Breast epithelium (tissue), 4 donors: Measurements from ENCODE around the gene EBF3. TPM values are rescaled to one million over a fixed set of nuclear protein-coding genes. Genes with fewer than 3 reads are reported as not detected.
A peak's percentile ranks its signal among the peaks of the same experiment; 100 is the strongest.

Experiments used
- DNase-seq, 2 donors: peaks; one replicate each; pipeline ENCODE4 v3.0.0-alpha.2; 2019; ENCODE audit warnings: low spot score in 2 of 2
- H3K27ac ChIP-seq, 2 donors: fragments of 200-600 bp; sonication (generic) in 1 of 2; one replicate each; pipeline ENCODE4 v1.5.1; 2016 to 2019; ENCODE audit warnings: mild to moderate bottlenecking in 1 of 2
- H3K27me3 ChIP-seq, 2 donors: fragments of 200-600 bp; sonication (generic) in 1 of 2; one replicate each; pipeline versions ENCODE4 v1.5.1 to v1.6.0; 2017 to 2019; ENCODE audit warnings: control low read depth in 1 of 2, mild to moderate bottlenecking in 1 of 2
- H3K36me3 ChIP-seq: fragments of 200-600 bp; one replicate; pipeline ENCODE4 v1.5.1; 2019
- H3K4me1 ChIP-seq, 2 donors: fragments of 200-600 bp; sonication (generic); one replicate each; pipeline ENCODE4 v1.5.1; 2016 to 2019; ENCODE audit warnings: control low read depth in 1 of 2
- H3K4me3 ChIP-seq, 3 donors: fragments of 200-600 bp; sonication (generic); 1 replicate in 2 of 3; 2 replicates in 1 of 3; pipeline ENCODE4 v1.5.1; 2016 to 2019; ENCODE audit warnings: mild to moderate bottlenecking in 3 of 3, moderate library complexity in 2 of 3
- H3K9me3 ChIP-seq, 2 donors: fragments of 200-600 bp; sonication (generic) in 1 of 2; one replicate each; pipeline ENCODE4 v1.5.1; 2016 to 2019; ENCODE audit warnings: control low read depth in 1 of 2
- CTCF ChIP-seq, 3 donors: fragments of 450-650 bp; IDR thresholded peaks; one replicate each; pipeline ENCODE4 v1.5.1; 2016 to 2017; ENCODE audit warnings: antibody characterized with exemption in 3 of 3, mild to moderate bottlenecking in 3 of 3, moderate library complexity in 3 of 3
- POLR2A ChIP-seq: fragments of 450-650 bp; IDR thresholded peaks from one replicate; pipeline ENCODE4 v1.6.1; 2016; ENCODE audit warnings: antibody characterized with exemption, mild to moderate bottlenecking, moderate library complexity
- POLR2AphosphoS5 ChIP-seq, 3 donors: sonication (generic); formaldehyde crosslinking; IDR thresholded peaks; one replicate each; pipeline ENCODE4 v1.6.1; 2017; ENCODE audit warnings: antibody characterized with exemption in 3 of 3
- intact Hi-C: fragments of 100-400 bp; cut with DNase I; formaldehyde crosslinking; loops from one replicate; pipeline ENCODE4 v1.15.1; 2023; ENCODE audit warnings: low total_unique reads
- total RNA-seq, 3 donors: library from RNA; depleted of rRNA; stranded (reverse); fragments of >200 nt; gene quantifications; one replicate each; pipeline ENCODE4 v1.1.0, GENCODE V29; 2016

The EBF3 gene
- total RNA-seq, 3 donors from 2014 or later = 4.2 to 28.0 (median 6.6) TPM

GRCh38 chr10:129971381-129972144 lies 7.5 kb upstream of the EBF3 start:
- Histone ChIP-seq H3K27me3 (peaks cover 24 to 93% of the 10 kb centered on the region in 2 donors), H3K9me3 (no peaks in the 10 kb centered on the region), H3K4me1 (peaks cover 8 to 13% of the 10 kb centered on the region in 2 donors), H3K27ac (no peak overlapping the region), H3K36me3 (no peaks in the 10 kb centered on the region), H3K4me3 (peak overlapping the region; percentile 39 to 65 (median 41))
- DNase-seq = no peak
- intact Hi-C loops = no loop called here
- TF ChIP-seq POLR2AphosphoS5 (IDR thresholded peaks at IDR 0.05) (no peak), POLR2A (no peak), CTCF (IDR thresholded peaks at IDR 0.05) (peak in 1 of 3 donors; percentile 55)

DNA sequence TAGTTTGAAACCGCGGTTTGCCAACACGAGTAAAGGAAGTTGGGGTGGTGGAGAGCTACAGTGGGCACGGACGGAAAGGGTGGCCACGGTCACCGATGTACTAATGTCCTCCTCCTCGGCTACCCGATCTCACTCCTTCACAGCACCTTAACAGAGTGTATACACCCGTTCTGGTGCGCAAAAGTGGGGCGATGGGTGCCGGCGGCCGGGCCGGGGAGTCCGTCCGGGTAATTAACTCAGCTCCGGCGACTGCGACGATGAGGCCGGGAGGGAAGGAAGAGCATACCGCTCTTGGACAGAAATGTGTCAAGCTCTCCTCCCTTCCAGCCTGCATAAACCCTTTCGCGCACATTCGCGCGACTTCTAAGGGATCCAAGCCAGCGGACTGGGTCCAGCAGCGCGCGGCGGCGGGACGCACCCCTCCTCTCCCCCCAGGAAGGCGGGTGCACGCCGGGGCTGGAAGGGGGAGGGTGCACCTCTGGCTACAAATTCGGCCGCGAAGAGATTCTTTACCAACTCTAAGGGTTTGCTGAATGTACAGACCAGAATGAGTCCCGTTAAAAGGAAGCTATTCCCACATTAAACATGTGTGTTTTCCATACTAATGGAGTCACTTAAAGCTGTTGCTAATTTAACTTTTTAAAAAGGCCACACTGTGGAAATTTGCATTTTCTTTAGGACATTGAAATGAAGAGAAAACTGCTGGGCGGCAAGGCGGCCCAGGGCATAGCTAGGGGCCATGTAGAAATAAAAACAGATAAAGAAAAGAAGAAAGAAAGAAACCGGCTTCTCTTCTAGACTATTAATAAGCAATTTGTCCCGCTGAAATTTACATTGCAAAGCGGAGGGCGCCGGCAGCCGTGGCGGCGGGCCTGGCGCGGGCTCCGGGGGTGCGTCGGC lies 6.6 kb upstream of the EBF3 start:
- peaks cover 24 to 98% of the 10 kb centered on the region in 2 donors for H3K27me3 ChIP-seq
- no peak overlapping the region for H3K27ac ChIP-seq

GRCh38 chr10:129969911-129970464 lies 5.9 kb upstream of the EBF3 start:
- H3K27ac ChIP-seq = no peak overlapping the region
- peak overlapping the region in 2 of 3 donors; percentile 41 to 65 for H3K4me3 ChIP-seq
- no peaks in the 10 kb centered on the region for H3K9me3 ChIP-seq
- no peak for TF ChIP-seq POLR2A
- TF ChIP-seq POLR2AphosphoS5 (IDR thresholded peaks at IDR 0.05) = no peak
- no peak for TF ChIP-seq CTCF (IDR thresholded peaks at IDR 0.05)
- no peak for DNase-seq
- H3K27me3 ChIP-seq = peaks cover 26 to 98% of the 10 kb centered on the region in 2 donors
- H3K4me1 ChIP-seq = peaks cover 8 to 13% of the 10 kb centered on the region in 2 donors
- H3K36me3 ChIP-seq = no peaks in the 10 kb centered on the region
- intact Hi-C loops = no loop called here

More for the DNA sequence above, 6.6 kb upstream of the EBF3 start:
- Histone ChIP-seq H3K36me3 (no peaks in the 10 kb centered on the region), H3K4me3 (peak overlapping the region; percentile 39 to 65 (median 41)), H3K9me3 (no peaks in the 10 kb centered on the region), H3K4me1 (peaks cover 8 to 13% of the 10 kb centered on the region in 2 donors)
- intact Hi-C loops = no loop called here
- TF ChIP-seq POLR2AphosphoS5 (IDR thresholded peaks at IDR 0.05) (no peak), CTCF (IDR thresholded peaks at IDR 0.05) (no peak), POLR2A (no peak)
- no peak for DNase-seq

GRCh38 chr10:129969184-129969910 lies 5.3 kb upstream of the EBF3 start:
- Histone ChIP-seq H3K4me3 (peak overlapping the region in 2 of 3 donors; percentile 41 to 53), H3K27me3 (peaks cover 29 to 98% of the 10 kb centered on the region in 2 donors), H3K4me1 (peaks cover 8 to 13% of the 10 kb centered on the region in 2 donors), H3K9me3 (no peaks in the 10 kb centered on the region), H3K27ac (no peak overlapping the region), H3K36me3 (no peaks in the 10 kb centered on the region)
- intact Hi-C loops = no loop called here
- TF ChIP-seq POLR2AphosphoS5 (IDR thresholded peaks at IDR 0.05) (no peak), CTCF (IDR thresholded peaks at IDR 0.05) (no peak), POLR2A (no peak)
- DNase-seq = no peak
